ENCODE data around the gene ADCY9.

The ADCY9 gene

GRCh38 chr16:4092547-4093265 lies 23.5 kb downstream of the ADCY9 start:
- no peak for DNase-seq

- no peak for DNase-seq
Measured at GRCh38 chr16:4091240-4092012, 24.8 kb downstream of the ADCY9 start.

- DNase-seq, result no peak
Measured at GRCh38 chr16:4090351-4090851, 25.8 kb downstream of the ADCY9 start.

GRCh38 chr16:4089811-4090301 lies 26.4 kb downstream of the ADCY9 start:
- no peak for DNase-seq

- DNase-seq, result no peak
Measured at GRCh38 chr16:4089251-4089810, 26.9 kb downstream of the ADCY9 start.

- no peak for DNase-seq
Measured at GRCh38 chr16:4087990-4088577, 28.2 kb downstream of the ADCY9 start.

- DNase-seq, result no peak
Measured at GRCh38 chr16:4087099-4087885, 28.9 kb downstream of the ADCY9 start.

GRCh38 chr16:4086153-4086552 lies 30.1 kb downstream of the ADCY9 start:
- DNase-seq, result no peak

- peak; percentile 80 for DNase-seq
Measured at GRCh38 chr16:4085405-4085970, 30.8 kb downstream of the ADCY9 start.

GRCh38 chr16:4083347-4083870 lies 32.8 kb downstream of the ADCY9 start:
- DNase-seq, result no peak

- DNase-seq, result no peak
Measured at GRCh38 chr16:4082474-4083044, 33.7 kb downstream of the ADCY9 start.

- DNase-seq, result no peak
Measured at GRCh38 chr16:4081521-4082021, 34.7 kb downstream of the ADCY9 start.

- DNase-seq, result no peak
Measured at GRCh38 chr16:4081047-4081446, 35.2 kb downstream of the ADCY9 start.

- DNase-seq, result no peak
Measured at GRCh38 chr16:4077174-4077649, 39.0 kb downstream of the ADCY9 start.

- no peak for DNase-seq
Measured at GRCh38 chr16:4075534-4075933, 40.7 kb downstream of the ADCY9 start.

- DNase-seq, result peak; percentile 77
Measured at GRCh38 chr16:4073150-4073549, 43.1 kb downstream of the ADCY9 start.

- no peak for DNase-seq
Measured at GRCh38 chr16:4071686-4072561, 44.3 kb downstream of the ADCY9 start.

GRCh38 chr16:4070936-4071335 lies 45.3 kb downstream of the ADCY9 start:
- DNase-seq, result no peak

- no peak for DNase-seq
Measured at GRCh38 chr16:4067262-4068001, 48.8 kb downstream of the ADCY9 start.

Measured in islet precursor cell (in vitro differentiated cells).